Neural cell (in vitro differentiated cells): ENCODE data around the gene COL9A1. TPM values are rescaled to one million over a fixed set of nuclear protein-coding genes. Genes with fewer than 3 reads are reported as not detected.

Source experiments
- H2AFZ ChIP-seq: fragments of 200-600, 300-800 bp; sonication (generic), shearing (Covaris generic); 2 replicates; pipeline ENCODE4 v1.6.0; 2014; ENCODE audit warnings: low read depth, mild to moderate bottlenecking, antibody characterized with exemption, low read length, moderate library complexity
- H3F3A ChIP-seq: fragments of 200-600 bp; shearing (Covaris generic); 2 replicates; pipeline ENCODE4 v1.6.1; 2016; ENCODE audit warnings: mild to moderate bottlenecking, moderate library complexity, mixed read lengths, antibody characterized with exemption, low read length; ENCODE audit not compliant: insufficient read depth, poor library complexity, severe bottlenecking
- H3K27ac ChIP-seq: fragments of 200-600, 300-800 bp; sonication (generic), shearing (Covaris generic); 2 replicates; pipeline ENCODE4 v1.5.1; 2014; ENCODE audit warnings: mild to moderate bottlenecking, low read length, moderate library complexity
- H3K27me3 ChIP-seq: fragments of 300-800, 200-600 bp; sonication (generic), shearing (Covaris generic); 2 replicates; pipeline ENCODE4 v1.6.0; 2014; ENCODE audit warnings: mild to moderate bottlenecking, low read depth, low read length, moderate library complexity; ENCODE audit not compliant: insufficient read depth
- H3K36me3 ChIP-seq: fragments of 300-800, 200-600 bp; sonication (generic), shearing (Covaris generic); 2 replicates; pipeline ENCODE4 v1.5.1; 2014; ENCODE audit warnings: mild to moderate bottlenecking, antibody characterized with exemption, low read length, moderate library complexity; ENCODE audit not compliant: insufficient read depth
- H3K4me2 ChIP-seq: fragments of 300-800, 200-600 bp; sonication (generic), shearing (Covaris generic); 2 replicates; pipeline ENCODE4 v1.6.0; 2014; ENCODE audit warnings: mild to moderate bottlenecking, low read length
- H3K4me3 ChIP-seq: fragments of 300-800, 200-600 bp; sonication (generic), shearing (Covaris generic); 2 replicates; pipeline ENCODE4 v1.5.1; 2014; ENCODE audit warnings: mild to moderate bottlenecking, low read length, moderate library complexity
- H3K79me2 ChIP-seq: fragments of 200-600 bp; shearing (Covaris generic); replicated peaks from 2 replicates; pipeline ENCODE4 v1.6.0; 2014; ENCODE audit warnings: mild to moderate bottlenecking, low read length, moderate library complexity; ENCODE audit not compliant: insufficient read depth
- H3K9ac ChIP-seq: fragments of 300-800, 200-600 bp; sonication (generic), shearing (Covaris generic); 2 replicates; pipeline ENCODE4 v1.6.1; 2016; ENCODE audit warnings: mild to moderate bottlenecking, low read length, mixed read lengths
- H3K9me2 ChIP-seq: fragments of 200-600 bp; shearing (Covaris generic); 2 replicates; pipeline ENCODE4 v1.6.1; 2016; ENCODE audit warnings: mild to moderate bottlenecking, low read length, mixed read lengths; ENCODE audit not compliant: insufficient read depth
- H3K9me3 ChIP-seq: fragments of 200-600, 300-800 bp; sonication (generic), shearing (Covaris generic); 2 replicates; pipeline ENCODE4 v1.6.1; 2016; ENCODE audit warnings: mild to moderate bottlenecking, mixed run types, low read length, moderate library complexity, mixed read lengths
- H4K20me1 ChIP-seq: fragments of 200-600 bp; shearing (Covaris generic); 2 replicates; pipeline ENCODE4 v1.6.1; 2016; ENCODE audit warnings: mild to moderate bottlenecking, mixed run types; ENCODE audit not compliant: insufficient read depth
- EP300 ChIP-seq: fragments of 450-650 bp; conservative IDR thresholded peaks from 2 replicates; pipeline ENCODE4 v1.6.1; 2014; ENCODE audit warnings: antibody characterized with exemption, mild to moderate bottlenecking, moderate library complexity; ENCODE audit not compliant: poor library complexity, severe bottlenecking
- EZH2 ChIP-seq: fragments of 200-600, 300-800 bp; shearing (Covaris generic), sonication (generic); IDR thresholded peaks from 2 replicates; pipeline ENCODE4 v1.6.1; 2014; ENCODE audit warnings: antibody characterized with exemption, low read length, borderline replicate concordance, mild to moderate bottlenecking; ENCODE audit not compliant: insufficient read depth, poor library complexity, severe bottlenecking
- MXI1 ChIP-seq: fragments of 450-650 bp; conservative IDR thresholded peaks from 2 replicates; pipeline ENCODE4 v1.6.1; 2014; ENCODE audit warnings: antibody characterized with exemption, mild to moderate bottlenecking; ENCODE audit not compliant: poor library complexity, severe bottlenecking
- POLR2AphosphoS5 ChIP-seq: IDR thresholded peaks from 2 replicates; pipeline ENCODE4 v1.6.1; 2012
- RAD21 ChIP-seq: fragments of 450-650 bp; conservative IDR thresholded peaks from 2 replicates; pipeline ENCODE4 v1.6.1; 2014; ENCODE audit warnings: antibody characterized with exemption, mild to moderate bottlenecking, moderate library complexity
- SMC3 ChIP-seq: fragments of 450-650 bp; conservative IDR thresholded peaks from 2 replicates; pipeline ENCODE4 v1.6.1; 2014; ENCODE audit warnings: antibody characterized with exemption, mild to moderate bottlenecking, moderate library complexity; ENCODE audit not compliant: poor library complexity
- TAF1 ChIP-seq: IDR thresholded peaks from 2 replicates; pipeline ENCODE4 v1.6.1; 2012; ENCODE audit warnings: low read depth
- polyA plus RNA-seq: library from polyadenylated mRNA; depleted of rRNA; stranded (reverse); fragments of >200 nt; gene quantifications from 2 replicates; pipeline ENCODE4 v1.2.3, GENCODE V29; 2014
- TF ChIP-seq, protein P1 (sequence below): fragments of 450-650 bp; IDR thresholded peaks from 2 replicates; pipeline ENCODE4 v1.5.1; 2014; ENCODE audit warnings: antibody characterized with exemption, mild to moderate bottlenecking, moderate library complexity; ENCODE audit not compliant: poor library complexity, severe bottlenecking
- TF ChIP-seq, protein P2 (sequence below): IDR thresholded peaks from 2 replicates; pipeline ENCODE4 v1.6.1; 2012; ENCODE audit warnings: borderline replicate concordance

COL9A1 gene
- polyA plus RNA-seq, 1 donor from 2014 or later = 1.0 TPM

DNA sequence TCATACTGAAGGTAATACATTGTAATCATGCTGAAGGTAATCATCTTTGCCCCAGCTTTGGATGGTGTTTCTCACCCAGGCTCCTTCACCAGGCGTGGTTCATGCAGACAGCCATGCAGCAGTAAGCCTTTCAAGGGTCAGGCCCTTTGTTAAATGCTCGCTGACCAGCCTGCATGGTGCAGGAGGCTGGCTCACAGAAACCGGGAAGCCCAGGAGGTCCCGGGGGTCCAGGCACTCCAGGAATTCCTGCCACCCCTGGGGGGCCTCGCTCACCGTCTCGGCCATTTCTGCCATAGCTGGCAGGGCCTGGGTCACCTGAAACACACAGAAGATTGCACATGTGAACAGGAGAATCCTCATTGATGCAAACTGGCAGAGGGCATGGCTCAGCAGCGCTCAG lies 86.1 kb downstream of the COL9A1 start:
- no peak overlapping the region for H3K4me3 ChIP-seq
- no peak overlapping the region for H3K9ac ChIP-seq
- no peak for TF ChIP-seq TAF1
- TF ChIP-seq, protein P1, sequence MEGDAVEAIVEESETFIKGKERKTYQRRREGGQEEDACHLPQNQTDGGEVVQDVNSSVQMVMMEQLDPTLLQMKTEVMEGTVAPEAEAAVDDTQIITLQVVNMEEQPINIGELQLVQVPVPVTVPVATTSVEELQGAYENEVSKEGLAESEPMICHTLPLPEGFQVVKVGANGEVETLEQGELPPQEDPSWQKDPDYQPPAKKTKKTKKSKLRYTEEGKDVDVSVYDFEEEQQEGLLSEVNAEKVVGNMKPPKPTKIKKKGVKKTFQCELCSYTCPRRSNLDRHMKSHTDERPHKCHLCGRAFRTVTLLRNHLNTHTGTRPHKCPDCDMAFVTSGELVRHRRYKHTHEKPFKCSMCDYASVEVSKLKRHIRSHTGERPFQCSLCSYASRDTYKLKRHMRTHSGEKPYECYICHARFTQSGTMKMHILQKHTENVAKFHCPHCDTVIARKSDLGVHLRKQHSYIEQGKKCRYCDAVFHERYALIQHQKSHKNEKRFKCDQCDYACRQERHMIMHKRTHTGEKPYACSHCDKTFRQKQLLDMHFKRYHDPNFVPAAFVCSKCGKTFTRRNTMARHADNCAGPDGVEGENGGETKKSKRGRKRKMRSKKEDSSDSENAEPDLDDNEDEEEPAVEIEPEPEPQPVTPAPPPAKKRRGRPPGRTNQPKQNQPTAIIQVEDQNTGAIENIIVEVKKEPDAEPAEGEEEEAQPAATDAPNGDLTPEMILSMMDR = no peak
- no peak for TF ChIP-seq POLR2AphosphoS5
- TF ChIP-seq MXI1 = no peak
- no peak for TF ChIP-seq SMC3
- TF ChIP-seq EP300 = no peak
- TF ChIP-seq RAD21 = no peak
- no peaks in the 10 kb centered on the region for H4K20me1 ChIP-seq
- no peaks in the 10 kb centered on the region for H3K9me3 ChIP-seq
- no peaks in the 10 kb centered on the region for H3K27me3 ChIP-seq
- no peaks in the 10 kb centered on the region for H3K36me3 ChIP-seq
- H3F3A ChIP-seq = no peaks in the 10 kb centered on the region
- H3K4me2 ChIP-seq = no peak overlapping the region
- H3K79me2 ChIP-seq = no peaks in the 10 kb centered on the region
- H3K9me2 ChIP-seq = no peaks in the 10 kb centered on the region
- H3K27ac ChIP-seq = no peak overlapping the region
- H2AFZ ChIP-seq = no peak overlapping the region

DNA sequence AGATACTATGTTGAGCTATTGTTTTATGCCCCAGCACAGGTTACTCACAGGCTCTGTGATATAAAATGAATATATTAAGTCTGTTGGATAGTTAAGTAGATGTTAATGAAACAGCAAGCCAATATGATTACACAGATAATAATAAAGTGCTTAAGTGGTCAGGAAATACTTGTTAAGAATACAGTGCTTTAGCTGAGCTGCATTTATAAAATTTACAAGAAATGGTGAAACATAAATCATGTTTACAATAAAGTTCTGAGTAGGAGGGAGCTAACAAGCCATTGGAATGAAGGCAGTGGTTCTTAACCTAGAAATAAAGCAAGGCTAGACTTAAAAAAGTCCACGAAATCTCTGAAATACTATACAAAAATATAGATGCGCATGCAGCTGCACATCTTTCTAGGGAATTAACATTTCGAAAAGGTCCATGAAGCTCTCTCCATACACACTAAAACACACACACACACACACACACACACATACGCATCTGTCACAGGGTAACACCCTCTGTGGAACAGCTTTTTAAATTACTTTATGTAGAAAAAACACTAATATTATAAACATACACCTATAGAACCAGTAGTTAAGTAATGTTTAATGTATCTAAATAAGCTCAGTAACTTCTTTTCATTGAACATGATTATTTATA lies 87.3 kb downstream of the COL9A1 start:
- Histone ChIP-seq H3K9ac (no peak overlapping the region), H3K36me3 (no peaks in the 10 kb centered on the region), H2AFZ (no peak overlapping the region), H3K4me2 (no peak overlapping the region), H3K27ac (no peak overlapping the region), H3K27me3 (no peaks in the 10 kb centered on the region), H3K9me2 (no peaks in the 10 kb centered on the region), H3K4me3 (no peak overlapping the region), H3K79me2 (no peaks in the 10 kb centered on the region), H3K9me3 (no peaks in the 10 kb centered on the region), H3F3A (no peaks in the 10 kb centered on the region), H4K20me1 (no peaks in the 10 kb centered on the region)
- TF ChIP-seq MXI1 (no peak), POLR2AphosphoS5 (no peak), TAF1 (no peak), EP300 (no peak), EZH2 (no peak), RAD21 (no peak), SMC3 (no peak)
- TF ChIP-seq, protein P1 = no peak
- TF ChIP-seq, protein P2, sequence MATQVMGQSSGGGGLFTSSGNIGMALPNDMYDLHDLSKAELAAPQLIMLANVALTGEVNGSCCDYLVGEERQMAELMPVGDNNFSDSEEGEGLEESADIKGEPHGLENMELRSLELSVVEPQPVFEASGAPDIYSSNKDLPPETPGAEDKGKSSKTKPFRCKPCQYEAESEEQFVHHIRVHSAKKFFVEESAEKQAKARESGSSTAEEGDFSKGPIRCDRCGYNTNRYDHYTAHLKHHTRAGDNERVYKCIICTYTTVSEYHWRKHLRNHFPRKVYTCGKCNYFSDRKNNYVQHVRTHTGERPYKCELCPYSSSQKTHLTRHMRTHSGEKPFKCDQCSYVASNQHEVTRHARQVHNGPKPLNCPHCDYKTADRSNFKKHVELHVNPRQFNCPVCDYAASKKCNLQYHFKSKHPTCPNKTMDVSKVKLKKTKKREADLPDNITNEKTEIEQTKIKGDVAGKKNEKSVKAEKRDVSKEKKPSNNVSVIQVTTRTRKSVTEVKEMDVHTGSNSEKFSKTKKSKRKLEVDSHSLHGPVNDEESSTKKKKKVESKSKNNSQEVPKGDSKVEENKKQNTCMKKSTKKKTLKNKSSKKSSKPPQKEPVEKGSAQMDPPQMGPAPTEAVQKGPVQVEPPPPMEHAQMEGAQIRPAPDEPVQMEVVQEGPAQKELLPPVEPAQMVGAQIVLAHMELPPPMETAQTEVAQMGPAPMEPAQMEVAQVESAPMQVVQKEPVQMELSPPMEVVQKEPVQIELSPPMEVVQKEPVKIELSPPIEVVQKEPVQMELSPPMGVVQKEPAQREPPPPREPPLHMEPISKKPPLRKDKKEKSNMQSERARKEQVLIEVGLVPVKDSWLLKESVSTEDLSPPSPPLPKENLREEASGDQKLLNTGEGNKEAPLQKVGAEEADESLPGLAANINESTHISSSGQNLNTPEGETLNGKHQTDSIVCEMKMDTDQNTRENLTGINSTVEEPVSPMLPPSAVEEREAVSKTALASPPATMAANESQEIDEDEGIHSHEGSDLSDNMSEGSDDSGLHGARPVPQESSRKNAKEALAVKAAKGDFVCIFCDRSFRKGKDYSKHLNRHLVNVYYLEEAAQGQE = no peak
